AG10803 (cell line): Measurements from ENCODE around the gene CAPZB.
A peak's percentile ranks its signal among the peaks of the same experiment; 100 is the strongest.

Experiments
- DNase-seq: peaks from one replicate; pipeline ENCODE4 v3.0.0; 2010; ENCODE audit warnings: low read depth
- H3K4me3 ChIP-seq: 2 replicates; pipeline ENCODE4 v1.5.1; 2011; ENCODE audit warnings: mild to moderate bottlenecking, low read length, control low read depth
- TF ChIP-seq, protein P1 (sequence below): conservative IDR thresholded peaks from 2 replicates; pipeline ENCODE4 v1.5.1; 2011; ENCODE audit warnings: mild to moderate bottlenecking, low read length, control low read depth, inconsistent platforms

Gene CAPZB

DNA sequence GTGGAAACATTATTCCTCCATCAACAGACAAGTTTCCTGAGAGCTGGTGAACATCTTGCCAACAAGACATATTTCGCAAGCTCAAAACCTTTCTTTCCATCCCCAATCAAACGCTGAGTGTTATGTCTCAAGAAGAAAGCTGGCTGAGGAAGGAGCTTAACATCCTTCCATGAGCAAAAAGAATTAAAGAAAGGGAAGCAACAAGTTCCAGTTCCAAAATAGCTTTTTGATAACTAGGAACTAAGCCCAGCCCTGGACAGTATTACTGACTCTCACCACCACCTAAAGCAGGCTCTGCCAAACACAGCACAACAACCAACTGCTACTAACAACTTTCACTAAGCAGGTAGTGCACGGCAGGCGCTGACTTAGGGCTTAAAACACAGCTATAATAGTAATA is 50.2 kb downstream of the CAPZB start:
- H3K4me3 ChIP-seq, result no peak overlapping the region
- DNase-seq, result peak; percentile 87
- TF ChIP-seq, protein P1, sequence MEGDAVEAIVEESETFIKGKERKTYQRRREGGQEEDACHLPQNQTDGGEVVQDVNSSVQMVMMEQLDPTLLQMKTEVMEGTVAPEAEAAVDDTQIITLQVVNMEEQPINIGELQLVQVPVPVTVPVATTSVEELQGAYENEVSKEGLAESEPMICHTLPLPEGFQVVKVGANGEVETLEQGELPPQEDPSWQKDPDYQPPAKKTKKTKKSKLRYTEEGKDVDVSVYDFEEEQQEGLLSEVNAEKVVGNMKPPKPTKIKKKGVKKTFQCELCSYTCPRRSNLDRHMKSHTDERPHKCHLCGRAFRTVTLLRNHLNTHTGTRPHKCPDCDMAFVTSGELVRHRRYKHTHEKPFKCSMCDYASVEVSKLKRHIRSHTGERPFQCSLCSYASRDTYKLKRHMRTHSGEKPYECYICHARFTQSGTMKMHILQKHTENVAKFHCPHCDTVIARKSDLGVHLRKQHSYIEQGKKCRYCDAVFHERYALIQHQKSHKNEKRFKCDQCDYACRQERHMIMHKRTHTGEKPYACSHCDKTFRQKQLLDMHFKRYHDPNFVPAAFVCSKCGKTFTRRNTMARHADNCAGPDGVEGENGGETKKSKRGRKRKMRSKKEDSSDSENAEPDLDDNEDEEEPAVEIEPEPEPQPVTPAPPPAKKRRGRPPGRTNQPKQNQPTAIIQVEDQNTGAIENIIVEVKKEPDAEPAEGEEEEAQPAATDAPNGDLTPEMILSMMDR, result no peak

DNA sequence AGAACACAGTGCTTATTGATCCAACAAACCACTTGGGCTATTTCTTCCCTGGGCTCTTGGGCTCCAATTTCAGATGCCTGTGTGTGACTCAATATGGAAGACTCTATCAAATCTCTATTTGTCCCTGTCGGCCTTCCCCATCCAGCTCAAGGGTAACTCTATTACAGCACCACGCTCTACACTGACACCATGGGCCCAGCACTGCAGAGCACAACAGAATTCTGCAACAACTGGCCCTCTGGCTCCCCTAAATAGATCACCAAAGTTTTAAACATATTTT is 51.7 kb downstream of the CAPZB start:
- no peak overlapping the region for H3K4me3 ChIP-seq
- TF ChIP-seq, protein P1, result no peak
- no peak for DNase-seq

DNA sequence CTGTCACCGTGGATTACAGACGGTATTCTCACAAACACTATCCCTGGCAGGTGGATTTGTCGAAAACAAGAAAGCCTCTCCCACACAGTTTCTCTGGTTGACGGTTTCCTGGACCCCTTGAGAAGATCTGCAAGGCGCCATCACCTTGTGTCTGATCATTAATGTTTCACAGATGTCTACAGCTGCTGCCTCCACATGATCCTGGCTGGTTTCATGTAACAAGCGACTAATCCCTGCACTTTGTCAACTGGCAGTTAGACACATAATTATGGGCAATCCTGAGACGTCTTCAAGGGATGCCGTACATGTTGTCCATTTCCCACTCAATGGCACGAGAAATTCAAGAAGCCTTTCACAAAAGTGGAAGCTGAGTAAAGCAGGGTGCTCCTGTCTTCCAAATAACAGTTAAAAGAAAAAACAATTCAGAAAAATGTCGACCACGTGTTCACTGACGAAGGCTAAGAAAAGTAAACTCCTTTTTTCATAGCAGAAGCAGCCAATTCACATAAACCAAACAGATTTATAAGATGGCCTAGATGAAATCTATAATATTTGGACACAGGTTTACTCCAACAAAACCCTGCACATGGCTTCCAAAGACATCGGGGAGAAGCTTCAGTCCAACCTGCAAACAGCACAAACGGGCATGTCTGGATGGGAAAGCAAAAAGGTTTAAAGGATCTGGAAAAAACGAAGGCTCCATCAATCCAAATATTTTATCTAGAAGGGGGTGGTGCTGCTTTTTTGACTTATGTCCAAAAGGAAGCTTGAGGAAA is 52.2 kb downstream of the CAPZB start:
- H3K4me3 ChIP-seq, result no peak overlapping the region
- TF ChIP-seq, protein P1, result no peak
- peak; percentile 41 for DNase-seq

DNA sequence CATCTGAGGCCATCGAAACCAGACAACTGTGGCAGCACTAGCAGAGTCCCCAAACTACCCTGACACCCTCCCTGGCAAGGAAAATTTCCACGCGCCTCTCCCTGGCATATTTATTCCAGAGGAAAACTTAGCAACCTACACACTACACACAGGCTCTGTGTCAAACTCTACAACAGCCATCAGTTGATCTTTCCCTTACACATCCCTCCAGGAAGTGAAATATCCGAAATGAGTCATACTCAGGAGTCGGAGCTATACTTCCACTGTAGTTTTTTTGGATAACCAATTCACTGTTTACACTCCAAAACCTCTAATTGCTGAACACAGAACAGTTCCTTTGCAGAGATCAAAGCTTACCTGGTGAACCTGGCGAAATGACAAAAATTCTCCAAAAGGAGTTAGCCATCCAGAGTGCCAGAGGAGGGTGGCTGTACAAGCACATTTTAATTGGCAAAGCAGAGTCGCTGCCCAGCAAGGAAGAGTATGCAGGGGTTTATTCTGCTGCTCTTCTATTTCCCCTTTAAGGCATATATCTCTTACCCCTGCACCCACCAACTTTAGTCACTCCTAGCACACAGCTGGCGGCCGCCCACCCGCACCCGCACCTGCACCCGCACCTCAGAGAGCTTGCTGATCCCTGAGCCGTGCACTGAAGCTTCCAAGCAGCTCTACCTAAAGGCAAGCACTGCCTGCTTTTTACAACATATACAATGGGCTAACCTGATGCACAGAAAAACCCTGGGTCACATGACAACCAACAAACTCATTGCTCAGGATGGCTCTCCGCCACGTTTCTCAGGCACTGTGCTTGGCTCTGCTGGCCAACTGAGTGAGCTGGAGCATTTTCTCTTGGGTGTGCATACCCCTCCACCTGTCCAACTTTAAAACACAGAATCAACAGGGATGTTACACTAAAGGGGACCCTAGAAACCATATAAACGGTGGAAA is 54.9 kb downstream of the CAPZB start:
- TF ChIP-seq, protein P1, result no peak
- H3K4me3 ChIP-seq, result no peak overlapping the region

DNA sequence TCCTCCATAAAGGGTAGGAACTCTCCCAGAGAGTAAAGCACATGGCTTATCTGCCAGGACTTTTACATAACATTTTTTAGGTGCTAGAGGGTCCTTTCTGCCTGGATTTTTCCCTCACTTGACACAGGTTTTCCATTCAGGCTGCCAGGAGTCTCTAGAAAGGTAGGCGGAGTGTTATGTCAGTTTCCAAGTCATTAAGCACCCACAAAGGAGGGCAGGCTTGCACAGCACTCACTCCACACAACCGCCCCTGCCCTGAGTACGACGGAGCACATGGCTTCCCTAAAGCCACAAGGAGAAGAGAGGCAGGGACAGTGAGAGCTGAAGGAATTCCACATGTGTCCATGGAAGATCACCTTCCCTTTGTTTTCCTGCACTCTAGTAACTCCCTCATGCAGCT is 55.7 kb downstream of the CAPZB start:
- TF ChIP-seq, protein P1, result no peak
- H3K4me3 ChIP-seq, result no peak overlapping the region
- DNase-seq, result no peak

More for the DNA sequence above, 54.9 kb downstream of the CAPZB start:
- peak; percentile 56 for DNase-seq

DNA sequence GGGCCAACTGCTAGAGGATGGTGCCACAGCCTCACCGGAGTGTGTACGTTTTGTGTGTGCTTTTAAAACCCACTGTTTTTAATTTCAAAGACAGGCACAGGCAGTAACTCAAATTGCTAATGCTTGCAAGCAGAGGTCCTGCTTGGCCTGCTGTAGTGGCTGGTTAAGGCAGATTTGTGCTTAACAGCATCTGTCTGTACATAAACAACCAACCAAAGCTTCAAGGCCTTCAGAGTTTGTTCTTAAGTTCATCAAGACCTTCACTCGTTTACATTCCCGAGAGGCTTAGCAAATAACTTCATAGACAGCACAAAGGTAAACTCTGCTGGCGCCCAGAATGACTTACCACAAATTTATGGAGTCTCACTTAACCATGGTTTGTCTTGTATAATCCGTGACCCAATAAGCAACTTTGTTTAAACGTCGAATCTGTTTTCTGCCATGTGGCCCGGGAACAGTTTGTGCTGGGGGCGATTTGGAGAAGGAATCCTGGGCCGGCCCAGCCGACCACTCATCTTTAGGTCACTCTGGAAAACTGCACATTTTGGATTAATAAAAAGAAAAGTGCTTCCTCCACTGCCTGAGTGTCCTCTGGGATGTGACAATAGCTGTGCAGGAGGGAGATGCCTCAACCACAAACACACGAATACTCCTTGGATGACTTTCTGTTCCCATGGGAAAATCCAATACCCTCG is 58.1 kb downstream of the CAPZB start:
- no peak overlapping the region for H3K4me3 ChIP-seq
- TF ChIP-seq, protein P1, result no peak
- peak; percentile 71 for DNase-seq
